Fibroblast of lung (primary cell): Measurements from ENCODE around the gene WFDC5.

Experiments
- EZH2 ChIP-seq: IDR thresholded peaks from 2 replicates; pipeline ENCODE4 v1.5.1; 2012; ENCODE audit warnings: low read length, control low read depth, mild to moderate bottlenecking; ENCODE audit errors: missing control alignments
- TF ChIP-seq, protein P1 (sequence below), 2 donors: IDR thresholded peaks in 1 of 2; conservative IDR thresholded peaks in 1 of 2; 1 replicate in 1 of 2; 2 replicates in 1 of 2; pipeline ENCODE4 v1.5.1; 2011 to 2012; ENCODE audit warnings: low read length in 2 of 2, control low read depth in 1 of 2, inconsistent platforms in 1 of 2, low read depth in 1 of 2, mild to moderate bottlenecking in 1 of 2

DNA sequence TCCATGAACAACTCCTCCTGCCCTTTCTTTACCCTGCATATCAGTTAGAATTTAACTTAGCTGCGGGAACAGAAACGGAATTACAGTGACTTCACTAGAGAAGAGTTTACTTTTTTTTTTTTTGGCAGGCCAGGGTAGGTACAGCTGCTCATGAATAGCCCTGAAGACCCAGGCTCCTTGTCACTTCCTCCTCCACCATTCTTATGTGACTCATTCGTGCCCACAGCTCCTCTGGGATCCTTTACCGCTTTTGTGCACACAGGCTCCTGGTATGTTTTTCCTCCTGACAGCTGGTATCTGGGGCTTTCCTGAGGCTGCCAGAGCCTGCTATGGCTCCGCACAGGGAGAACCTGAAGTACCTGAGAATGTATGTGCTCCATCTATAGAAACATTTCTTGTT is 10.2 kb downstream of the WFDC5 start:
- TF ChIP-seq, protein P1, sequence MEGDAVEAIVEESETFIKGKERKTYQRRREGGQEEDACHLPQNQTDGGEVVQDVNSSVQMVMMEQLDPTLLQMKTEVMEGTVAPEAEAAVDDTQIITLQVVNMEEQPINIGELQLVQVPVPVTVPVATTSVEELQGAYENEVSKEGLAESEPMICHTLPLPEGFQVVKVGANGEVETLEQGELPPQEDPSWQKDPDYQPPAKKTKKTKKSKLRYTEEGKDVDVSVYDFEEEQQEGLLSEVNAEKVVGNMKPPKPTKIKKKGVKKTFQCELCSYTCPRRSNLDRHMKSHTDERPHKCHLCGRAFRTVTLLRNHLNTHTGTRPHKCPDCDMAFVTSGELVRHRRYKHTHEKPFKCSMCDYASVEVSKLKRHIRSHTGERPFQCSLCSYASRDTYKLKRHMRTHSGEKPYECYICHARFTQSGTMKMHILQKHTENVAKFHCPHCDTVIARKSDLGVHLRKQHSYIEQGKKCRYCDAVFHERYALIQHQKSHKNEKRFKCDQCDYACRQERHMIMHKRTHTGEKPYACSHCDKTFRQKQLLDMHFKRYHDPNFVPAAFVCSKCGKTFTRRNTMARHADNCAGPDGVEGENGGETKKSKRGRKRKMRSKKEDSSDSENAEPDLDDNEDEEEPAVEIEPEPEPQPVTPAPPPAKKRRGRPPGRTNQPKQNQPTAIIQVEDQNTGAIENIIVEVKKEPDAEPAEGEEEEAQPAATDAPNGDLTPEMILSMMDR (conservative IDR thresholded peaks at IDR 0.05 in 1 of 2, IDR thresholded peaks at IDR 0.05 in 1 of 2; ENCODE audit: low read depth in 1 of 2, low read length in 2 of 2), result no peak
- TF ChIP-seq EZH2, result no peak
